Spleen (tissue), 11 donors: ENCODE data around the gene MAMDC2. TPM values are rescaled to one million over a fixed set of nuclear protein-coding genes. Genes with fewer than 3 reads are reported as not detected.

Source experiments
- DNase-seq: peaks from one replicate; pipeline ENCODE4 v3.0.0-alpha.2; 2020
- H3K27ac ChIP-seq, 8 donors: fragments of 200-600 bp; sonication (generic) in 7 of 8; 1 replicate in 4 of 8; 2 replicates in 4 of 8; pipeline versions ENCODE4 v1.5.0 to v1.8.0; 2016 to 2021; ENCODE audit warnings: inconsistent platforms in 4 of 8, mild to moderate bottlenecking in 4 of 8, moderate library complexity in 1 of 8
- H3K27me3 ChIP-seq, 7 donors: fragments of 200-600 bp; sonication (generic) in 6 of 7; replicated peaks in 1 of 7; 1 replicate in 4 of 7; 2 replicates in 3 of 7; pipeline versions ENCODE4 v1.5.0 to v1.8.0; 2016 to 2021; ENCODE audit warnings: inconsistent platforms in 3 of 7, mild to moderate bottlenecking in 1 of 7
- H3K36me3 ChIP-seq, 6 donors: fragments of 200-600 bp; sonication (generic) in 5 of 6; 1 replicate in 4 of 6; 2 replicates in 2 of 6; pipeline versions ENCODE4 v1.5.0 to v1.8.0; 2016 to 2021; ENCODE audit warnings: inconsistent platforms in 2 of 6
- H3K4me1 ChIP-seq, 6 donors: fragments of 200-600 bp; sonication (generic) in 5 of 6; 1 replicate in 3 of 6; 2 replicates in 3 of 6; pipeline versions ENCODE4 v1.5.0 to v1.8.0; 2016 to 2021; ENCODE audit warnings: inconsistent platforms in 3 of 6
- H3K4me3 ChIP-seq, 8 donors: fragments of 200-600 bp; sonication (generic) in 7 of 8; 1 replicate in 4 of 8; 2 replicates in 4 of 8; pipeline versions ENCODE4 v1.5.0 to v1.8.0; 2016 to 2021; ENCODE audit warnings: inconsistent platforms in 4 of 8, mild to moderate bottlenecking in 4 of 8, moderate library complexity in 2 of 8
- H3K9me3 ChIP-seq, 8 donors: fragments of 200-600 bp; sonication (generic) in 7 of 8; 1 replicate in 4 of 8; 2 replicates in 4 of 8; pipeline versions ENCODE4 v1.5.0 to v1.8.0; 2016 to 2021; ENCODE audit warnings: inconsistent platforms in 4 of 8
- CTCF ChIP-seq, 11 experiments: fragments of 200-600 bp in 7 of 11; fragments of 450-650 bp in 4 of 11; sonication (generic) in 4 of 11; IDR thresholded peaks in 8 of 11; conservative IDR thresholded peaks in 3 of 11; 1 replicate in 7 of 11; 2 replicates in 4 of 11; pipeline versions ENCODE4 v1.4.0 to v1.8.0; 2016 to 2021; ENCODE audit warnings: antibody characterized with exemption in 11 of 11, inconsistent platforms in 4 of 11, mild to moderate bottlenecking in 1 of 11
- POLR2A ChIP-seq, 3 donors: fragments of 450-650 bp; IDR thresholded peaks; one replicate each; pipeline ENCODE4 v1.5.1; 2017; ENCODE audit warnings: antibody characterized with exemption in 3 of 3, mild to moderate bottlenecking in 1 of 3
- POLR2AphosphoS5 ChIP-seq, 3 donors: sonication (generic); formaldehyde crosslinking; IDR thresholded peaks; one replicate each; pipeline ENCODE4 v1.5.1; 2017; ENCODE audit warnings: antibody characterized with exemption in 3 of 3
- WGBS, 5 donors: extraction: QIAGEN DNeasy Blood & Tissue Kit in 3 of 5; methylation state at CpG; one replicate each; pipeline versions ENCODE4 v1.1.5 to v1.1.7; 2013 to 2018; 5-methylcytosine and 5-hydroxymethylcytosine counted together
- intact Hi-C: fragments of 100-400 bp; cut with DNase I; formaldehyde crosslinking; loops from one replicate; pipeline ENCODE4 v1.15.0; 2023; ENCODE audit warnings: low total_unique reads
- polyA plus RNA-seq, 3 donors: library from polyadenylated mRNA; stranded (reverse); fragments of 200-250 nt; gene quantifications; one replicate each; pipeline ENCODE4 v1.2.1, GENCODE V29; 2013
- total RNA-seq, 7 donors: library from RNA; depleted of rRNA in 3 of 7; stranded (reverse); fragments of >200 nt in 3 of 7; fragmentation: NEBNext Ultra II Directional in 4 of 7; extraction: Animal tissue kit (Norgen Biotek cat#: 25700) in 4 of 7; gene quantifications; one replicate each; pipeline versions ENCODE4 v1.1.0 to v1.2.1, GENCODE V29; 2016 to 2021
- donor health status: healthy with polysubstance abuse.
- donor health status: DM: no; HTN: no; CAD: no; lungs with moderate emphysema.
- donor health status: DM: no; HTN: no; CAD: no.
- donor health status: Bipolar disorder and iron deficiency.
- donor health status: healthy.
- donor health status: DM: no; HTN: no; CAD: no.
- donor health status: DM: yes; HTN: yes; CAD: no.

Gene MAMDC2
- total and polyA plus RNA-seq, 10 donors, result 1.5 to 65.5 (median 14.5) TPM

- TF ChIP-seq POLR2AphosphoS5 (IDR thresholded peaks at IDR 0.05) (no peak), POLR2A (IDR thresholded peaks at IDR 0.05) (no peak), CTCF (IDR thresholded peaks at IDR 0.05 in 8 of 11, conservative IDR thresholded peaks at IDR 0.05 in 3 of 11) (no peak)
- Histone ChIP-seq H3K27ac (peak overlapping the region in 5 of 8 donors; percentile 32 to 78 (median 72)), H3K4me1 (peaks cover 0 to 42% (median 21%) of the 10 kb centered on the region in 6 donors), H3K36me3 (no peaks in the 10 kb centered on the region), H3K9me3 (no peaks in the 10 kb centered on the region), H3K4me3 (peak overlapping the region in 6 of 8 donors; percentile 37 to 66 (median 46)), H3K27me3 (peaks cover 0 to 64% (median 10%) of the 10 kb centered on the region in 7 donors)
- intact Hi-C loops, result no loop called here
- no peak for DNase-seq
- WGBS, 5 donors, result 78 to 93% (median 89%) methylated on average over 4 of the region's 4 CpGs
Observed at GRCh38 chr9:70045452-70045851, 1.8 kb downstream of the MAMDC2 start.

GRCh38 chr9:70046274-70047070 lies 2.8 kb downstream of the MAMDC2 start:
- Histone ChIP-seq H3K4me1 (peaks cover 0 to 39% (median 21%) of the 10 kb centered on the region in 6 donors), H3K27me3 (peaks cover 0 to 64% (median 10%) of the 10 kb centered on the region in 7 donors), H3K27ac (peak overlapping the region in 5 of 8 donors; percentile 28 to 78 (median 33)), H3K4me3 (peak overlapping the region in 6 of 8 donors; percentile 2 to 66 (median 27)), H3K9me3 (no peaks in the 10 kb centered on the region), H3K36me3 (no peaks in the 10 kb centered on the region)
- intact Hi-C loops, result no loop called here
- no peak for DNase-seq
- 31 to 43% (median 38%) methylated on average over 6 to 7 of the region's 7 CpGs for WGBS, 5 donors
- no peak for TF ChIP-seq CTCF (IDR thresholded peaks at IDR 0.05 in 8 of 11, conservative IDR thresholded peaks at IDR 0.05 in 3 of 11)
- TF ChIP-seq POLR2AphosphoS5 (IDR thresholded peaks at IDR 0.05), result peak in 1 of 3 donors; percentile 8

- no peaks in the 10 kb centered on the region for H3K9me3 ChIP-seq
- peaks cover 0 to 29% (median 12%) of the 10 kb centered on the region in 6 donors for H3K4me1 ChIP-seq
- H3K27ac ChIP-seq, result peak overlapping the region in 6 of 8 donors; percentile 3 to 71 (median 43)
- H3K36me3 ChIP-seq, result no peaks in the 10 kb centered on the region
- TF ChIP-seq POLR2A (IDR thresholded peaks at IDR 0.05) (no peak), POLR2AphosphoS5 (IDR thresholded peaks at IDR 0.05) (no peak), CTCF (IDR thresholded peaks at IDR 0.05 in 8 of 11, conservative IDR thresholded peaks at IDR 0.05 in 3 of 11) (no peak)
- no peak for DNase-seq
- 39 to 60% (median 42%) methylated on average over 4 of the region's 4 CpGs for WGBS, 5 donors
- intact Hi-C loops, result no loop called here
- H3K27me3 ChIP-seq, result peaks cover 0 to 39% (median 1%) of the 10 kb centered on the region in 7 donors
- no peak overlapping the region for H3K4me3 ChIP-seq
Observed at GRCh38 chr9:70049236-70049635, 5.6 kb downstream of the MAMDC2 start.

- no peak for DNase-seq
- Histone ChIP-seq H3K36me3 (no peaks in the 10 kb centered on the region), H3K27ac (peak overlapping the region in 4 of 8 donors; percentile 45 to 71 (median 56)), H3K9me3 (no peaks in the 10 kb centered on the region), H3K4me1 (peaks cover 0 to 23% (median 9%) of the 10 kb centered on the region in 6 donors), H3K27me3 (peaks cover 0 to 34% (median 0%) of the 10 kb centered on the region in 7 donors), H3K4me3 (no peak overlapping the region)
- WGBS, 5 donors, result 70 to 88% (median 76%) methylated on average over 3 to 6 of the region's 6 CpGs
- TF ChIP-seq POLR2AphosphoS5 (IDR thresholded peaks at IDR 0.05), result peak in 2 of 3 donors; percentile 65 to 79
- TF ChIP-seq POLR2A (IDR thresholded peaks at IDR 0.05), result no peak
- intact Hi-C loops, result no loop called here
Observed at GRCh38 chr9:70049672-70050271, 6.1 kb downstream of the MAMDC2 start.
